Bronchial epithelial cell (primary cell): Measurements from ENCODE around the gene SCUBE1. TPM values are rescaled to one million over a fixed set of nuclear protein-coding genes. Genes with fewer than 3 reads are reported as not detected.

Source experiments
- DNase-seq: peaks from one replicate; pipeline ENCODE4 v3.0.0-alpha.2; 2010; ENCODE audit warnings: low read depth
- FAIRE-seq: peaks from 2 replicates; lab custom pipeline; 2011; peaks lifted over from hg19 to GRCh38; lab: Jason Lieb, UNC
- H3K27me3 ChIP-seq: 2 replicates; pipeline ENCODE4 v1.5.1; 2011; ENCODE audit warnings: low read length; ENCODE audit not compliant: control insufficient read depth, insufficient read depth
- H3K36me3 ChIP-seq: 2 replicates; pipeline ENCODE4 v1.5.1; 2011; ENCODE audit warnings: low read length; ENCODE audit not compliant: control insufficient read depth, insufficient read depth
- H3K4me3 ChIP-seq: 2 replicates; pipeline ENCODE4 v1.5.1; 2011; ENCODE audit warnings: mild to moderate bottlenecking, low read depth, low read length, control low read depth
- CTCF ChIP-seq: IDR thresholded peaks from 2 replicates; pipeline ENCODE4 v1.5.1; 2011; ENCODE audit warnings: mild to moderate bottlenecking, moderate library complexity, low read length, control low read depth, inconsistent platforms; ENCODE audit not compliant: insufficient read depth, severe bottlenecking
- total RNA-seq: library from RNA; depleted of rRNA; stranded (reverse); fragments of >200 nt; gene quantifications from 2 replicates; pipeline ENCODE4 v1.2.1, GENCODE V29; 2014

The SCUBE1 gene
- total RNA-seq, 1 donor from 2014 or later, result under 0.01 TPM

- H3K36me3 ChIP-seq, result peaks cover 43% of the 10 kb centered on the region
- TF ChIP-seq CTCF, result no peak
- no peak for DNase-seq
- H3K27me3 ChIP-seq, result no peaks in the 10 kb centered on the region
- no peak for FAIRE-seq
- no peak overlapping the region for H3K4me3 ChIP-seq
Measured at GRCh38 chr22:43169310-43170130, 173.7 kb downstream of the SCUBE1 start.

GRCh38 chr22:43168471-43169309, 174.5 kb downstream of the SCUBE1 start:
- Histone ChIP-seq H3K36me3 (peaks cover 36% of the 10 kb centered on the region), H3K4me3 (no peak overlapping the region), H3K27me3 (no peaks in the 10 kb centered on the region)
- no peak for DNase-seq
- TF ChIP-seq CTCF, result no peak
- FAIRE-seq, result no peak

- FAIRE-seq (no peak), DNase-seq (no peak)
- peaks cover 34% of the 10 kb centered on the region for H3K36me3 ChIP-seq
- no peaks in the 10 kb centered on the region for H3K27me3 ChIP-seq
- H3K4me3 ChIP-seq, result no peak overlapping the region
- TF ChIP-seq CTCF, result no peak
Measured at GRCh38 chr22:43167001-43167589, 176.1 kb downstream of the SCUBE1 start.

- Histone ChIP-seq H3K27me3 (no peaks in the 10 kb centered on the region), H3K36me3 (peaks cover 28% of the 10 kb centered on the region), H3K4me3 (no peak overlapping the region)
- no peak for FAIRE-seq
- DNase-seq, result no peak
- TF ChIP-seq CTCF, result no peak
Measured at GRCh38 chr22:43166132-43166930, 176.8 kb downstream of the SCUBE1 start.

- no peaks in the 10 kb centered on the region for H3K27me3 ChIP-seq
- no peak for FAIRE-seq
- H3K4me3 ChIP-seq, result no peak overlapping the region
- H3K36me3 ChIP-seq, result peaks cover 28% of the 10 kb centered on the region
- no peak for DNase-seq
- no peak for TF ChIP-seq CTCF
Measured at GRCh38 chr22:43164636-43165035, 178.5 kb downstream of the SCUBE1 start.
